ENCODE data around the gene TDRD1.
A peak's percentile ranks its signal among the peaks of the same experiment; 100 is the strongest.

TDRD1 gene

GRCh38 chr10:114208351-114208750 is 29.2 kb downstream of the TDRD1 start:
- FAIRE-seq (no peak), DNase-seq (ENCODE audit: insufficient read length) (no peak)
- TF ChIP-seq POLR2A (IDR thresholded peaks at IDR 0.05; ENCODE audit: low read depth, low read length) (no peak), TAF1 (IDR thresholded peaks at IDR 0.05; ENCODE audit: borderline replicate concordance, low read depth, low read length) (no peak), POLR2AphosphoS5 (IDR thresholded peaks at IDR 0.05; ENCODE audit: low read depth, low read length) (no peak)

GRCh38 chr10:114212153-114212552 is 33.0 kb downstream of the TDRD1 start:
- TF ChIP-seq POLR2AphosphoS5 (IDR thresholded peaks at IDR 0.05; ENCODE audit: low read depth, low read length): no peak
- TF ChIP-seq POLR2A (IDR thresholded peaks at IDR 0.05; ENCODE audit: low read depth, low read length): no peak
- TF ChIP-seq TAF1 (IDR thresholded peaks at IDR 0.05; ENCODE audit: borderline replicate concordance, low read depth, low read length): no peak
- DNase-seq (ENCODE audit: insufficient read length): no peak
- no peak for FAIRE-seq

- FAIRE-seq (no peak), DNase-seq (ENCODE audit: insufficient read length) (no peak)
- TF ChIP-seq POLR2A (IDR thresholded peaks at IDR 0.05; ENCODE audit: low read depth, low read length) (no peak), POLR2AphosphoS5 (IDR thresholded peaks at IDR 0.05; ENCODE audit: low read depth, low read length) (no peak), TAF1 (IDR thresholded peaks at IDR 0.05; ENCODE audit: borderline replicate concordance, low read depth, low read length) (no peak)
Measured at GRCh38 chr10:114215033-114215432, 35.9 kb downstream of the TDRD1 start.

GRCh38 chr10:114220281-114220680 is 41.1 kb downstream of the TDRD1 start:
- TF ChIP-seq POLR2AphosphoS5 (IDR thresholded peaks at IDR 0.05; ENCODE audit: low read depth, low read length): no peak
- no peak for TF ChIP-seq POLR2A (IDR thresholded peaks at IDR 0.05; ENCODE audit: low read depth, low read length)
- no peak for TF ChIP-seq TAF1 (IDR thresholded peaks at IDR 0.05; ENCODE audit: borderline replicate concordance, low read depth, low read length)
- DNase-seq (ENCODE audit: insufficient read length) (no peak), FAIRE-seq (peak; percentile 53)

GRCh38 chr10:114221235-114221634 is 42.1 kb downstream of the TDRD1 start:
- DNase-seq (ENCODE audit: insufficient read length) (no peak), FAIRE-seq (peak; percentile 27)
- no peak for TF ChIP-seq TAF1 (IDR thresholded peaks at IDR 0.05; ENCODE audit: borderline replicate concordance, low read depth, low read length)
- TF ChIP-seq POLR2AphosphoS5 (IDR thresholded peaks at IDR 0.05; ENCODE audit: low read depth, low read length): no peak
- TF ChIP-seq POLR2A (IDR thresholded peaks at IDR 0.05; ENCODE audit: low read depth, low read length): no peak

GRCh38 chr10:114223066-114223465 is 43.9 kb downstream of the TDRD1 start:
- no peak for TF ChIP-seq POLR2AphosphoS5 (IDR thresholded peaks at IDR 0.05; ENCODE audit: low read depth, low read length)
- no peak for TF ChIP-seq TAF1 (IDR thresholded peaks at IDR 0.05; ENCODE audit: borderline replicate concordance, low read depth, low read length)
- TF ChIP-seq POLR2A (IDR thresholded peaks at IDR 0.05; ENCODE audit: low read depth, low read length): no peak
- FAIRE-seq (no peak), DNase-seq (ENCODE audit: insufficient read length) (no peak)

- no peak for FAIRE-seq
- DNase-seq (ENCODE audit: insufficient read length): no peak
- TF ChIP-seq POLR2A (IDR thresholded peaks at IDR 0.05; ENCODE audit: low read depth, low read length) (no peak), TAF1 (IDR thresholded peaks at IDR 0.05; ENCODE audit: borderline replicate concordance, low read depth, low read length) (no peak), POLR2AphosphoS5 (IDR thresholded peaks at IDR 0.05; ENCODE audit: low read depth, low read length) (no peak)
Measured at GRCh38 chr10:114228156-114228555, 49.0 kb downstream of the TDRD1 start.

GRCh38 chr10:114232561-114233176 is 53.5 kb downstream of the TDRD1 start:
- FAIRE-seq (no peak), DNase-seq (ENCODE audit: insufficient read length) (no peak)

GRCh38 chr10:114233482-114233881 is 54.3 kb downstream of the TDRD1 start:
- FAIRE-seq: no peak
- no peak for DNase-seq (ENCODE audit: insufficient read length)
- TF ChIP-seq TAF1 (IDR thresholded peaks at IDR 0.05; ENCODE audit: borderline replicate concordance, low read depth, low read length) (no peak), POLR2AphosphoS5 (IDR thresholded peaks at IDR 0.05; ENCODE audit: low read depth, low read length) (no peak), POLR2A (IDR thresholded peaks at IDR 0.05; ENCODE audit: low read depth, low read length) (no peak)

More at GRCh38 chr10:114232561-114233176, 53.5 kb downstream of the TDRD1 start:
- TF ChIP-seq POLR2A (IDR thresholded peaks at IDR 0.05; ENCODE audit: low read depth, low read length): no peak
- no peak for TF ChIP-seq TAF1 (IDR thresholded peaks at IDR 0.05; ENCODE audit: borderline replicate concordance, low read depth, low read length)
- TF ChIP-seq POLR2AphosphoS5 (IDR thresholded peaks at IDR 0.05; ENCODE audit: low read depth, low read length): no peak

- FAIRE-seq: no peak
- no peak for TF ChIP-seq POLR2AphosphoS5 (IDR thresholded peaks at IDR 0.05; ENCODE audit: low read depth, low read length)
- TF ChIP-seq POLR2A (IDR thresholded peaks at IDR 0.05; ENCODE audit: low read depth, low read length): no peak
- TF ChIP-seq TAF1 (IDR thresholded peaks at IDR 0.05; ENCODE audit: borderline replicate concordance, low read depth, low read length): no peak
- DNase-seq (ENCODE audit: insufficient read length): no peak
Measured at GRCh38 chr10:114234132-114234531, 55.0 kb downstream of the TDRD1 start.

GRCh38 chr10:114239117-114239993 is 60.2 kb downstream of the TDRD1 start, which contains the start of gene VWA2:
Gene VWA2 (plus strand): TSS chr10:114239254. CDS start chr10:114248714, 9,460 bp downstream.
- TF ChIP-seq POLR2A (IDR thresholded peaks at IDR 0.05; ENCODE audit: low read depth, low read length) (no peak), TAF1 (IDR thresholded peaks at IDR 0.05; ENCODE audit: borderline replicate concordance, low read depth, low read length) (no peak), POLR2AphosphoS5 (IDR thresholded peaks at IDR 0.05; ENCODE audit: low read depth, low read length) (no peak)
- FAIRE-seq (no peak), DNase-seq (ENCODE audit: insufficient read length) (peak; percentile 34)
